ENCODE results near the gene CXCR3. TPM values are rescaled to one million over a fixed set of nuclear protein-coding genes. Genes with fewer than 3 reads are reported as not detected.
"Not testable (repeated sequence)": the region's sequence is repeated elsewhere in the genome, so short reads cannot be mapped to it uniquely, and the experiment has no call there.

Gene CXCR3
- total RNA-seq, 2 experiments from 2014 or later, result 84.9 to 85.7 TPM

DNA sequence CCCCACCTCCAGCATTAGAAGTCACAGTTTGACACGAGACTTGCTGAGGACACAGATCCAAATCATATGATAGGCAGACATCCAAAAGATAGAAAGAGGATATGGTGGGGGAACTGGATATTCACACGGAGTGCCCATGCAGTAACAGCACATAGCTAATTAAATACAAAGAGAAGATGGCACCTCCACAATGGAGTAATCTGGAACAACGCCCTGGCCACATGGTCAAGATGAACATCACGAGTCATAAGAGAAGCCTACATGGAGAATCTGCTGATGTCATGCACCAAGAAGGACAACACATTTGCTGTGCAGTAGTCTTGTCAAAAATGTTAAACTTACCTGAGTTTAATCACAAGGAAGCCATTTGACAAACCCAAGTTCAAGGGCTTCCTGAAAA, 39.0 kb upstream of the CXCR3 start:
- POLR2A ChIA-PET, result no interaction called here
- Mint-ChIP-seq H3K27me3 (peaks cover 15% of the 10 kb centered on the region), H3K9me3 (no peaks in the 10 kb centered on the region), H3K27ac (no peak overlapping the region), H3K36me3 (ENCODE audit: low read depth) (no peaks in the 10 kb centered on the region), H3K4me3 (no peak overlapping the region), H3K4me1 (peaks cover 11% of the 10 kb centered on the region)
- DNase-seq, result no peak
- CTCF ChIA-PET, result no interaction called here

- Mint-ChIP-seq H3K27ac (no peak overlapping the region), H3K27me3 (peaks cover 15% of the 10 kb centered on the region), H3K36me3 (ENCODE audit: low read depth) (no peaks in the 10 kb centered on the region), H3K4me1 (peaks cover 25% of the 10 kb centered on the region), H3K9me3 (no peaks in the 10 kb centered on the region), H3K4me3 (no peak overlapping the region)
- DNase-seq, result no peak
- POLR2A ChIA-PET, result no interaction called here
- CTCF ChIA-PET, result interaction anchor here (1.2 to 1.6 kb wide), 2 partner anchors 11 to 45 kb away, joined by 3 read pairs; no protein-coding TSS in a partner anchor
These were observed 35.0 kb upstream of the CXCR3 start for GRCh38 chrX:71653344-71653743.

DNA sequence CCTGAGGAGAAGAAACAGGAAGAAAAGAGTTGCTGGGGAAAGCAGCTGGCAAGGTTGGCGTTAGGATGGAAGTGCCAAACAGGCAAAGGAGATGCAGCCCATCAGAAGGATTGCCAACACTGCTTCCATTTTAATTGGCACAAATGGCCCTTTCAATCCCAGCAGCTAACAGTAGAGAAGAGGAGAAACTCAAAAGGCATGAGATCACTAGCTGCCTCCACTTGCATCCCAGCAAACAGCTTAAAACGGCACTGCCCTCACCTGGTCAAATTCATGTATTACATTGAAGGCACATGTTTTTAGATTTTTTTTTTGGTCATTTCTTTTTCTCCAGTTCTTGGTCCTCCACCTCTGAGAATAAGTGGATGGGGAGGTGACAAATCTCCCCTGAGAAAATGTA, 34.1 kb upstream of the CXCR3 start:
- Mint-ChIP-seq H3K4me1 (peaks cover 25% of the 10 kb centered on the region), H3K27me3 (peaks cover 15% of the 10 kb centered on the region), H3K9me3 (no peaks in the 10 kb centered on the region), H3K27ac (no peak overlapping the region), H3K4me3 (no peak overlapping the region), H3K36me3 (ENCODE audit: low read depth) (no peaks in the 10 kb centered on the region)
- DNase-seq, result peak; percentile 60
- ChIA-PET CTCF (interaction anchor here (0.7 to 2.1 kb wide), 16 partner anchors 10 to 248 kb away, joined by 3 to 9 read pairs (median 4); partner anchors contain the start of gene CXCR3), POLR2A (interaction anchor here (1.7 kb wide), 1 partner anchor 31 kb away, joined by 5 read pairs; no protein-coding TSS in a partner anchor)

DNA sequence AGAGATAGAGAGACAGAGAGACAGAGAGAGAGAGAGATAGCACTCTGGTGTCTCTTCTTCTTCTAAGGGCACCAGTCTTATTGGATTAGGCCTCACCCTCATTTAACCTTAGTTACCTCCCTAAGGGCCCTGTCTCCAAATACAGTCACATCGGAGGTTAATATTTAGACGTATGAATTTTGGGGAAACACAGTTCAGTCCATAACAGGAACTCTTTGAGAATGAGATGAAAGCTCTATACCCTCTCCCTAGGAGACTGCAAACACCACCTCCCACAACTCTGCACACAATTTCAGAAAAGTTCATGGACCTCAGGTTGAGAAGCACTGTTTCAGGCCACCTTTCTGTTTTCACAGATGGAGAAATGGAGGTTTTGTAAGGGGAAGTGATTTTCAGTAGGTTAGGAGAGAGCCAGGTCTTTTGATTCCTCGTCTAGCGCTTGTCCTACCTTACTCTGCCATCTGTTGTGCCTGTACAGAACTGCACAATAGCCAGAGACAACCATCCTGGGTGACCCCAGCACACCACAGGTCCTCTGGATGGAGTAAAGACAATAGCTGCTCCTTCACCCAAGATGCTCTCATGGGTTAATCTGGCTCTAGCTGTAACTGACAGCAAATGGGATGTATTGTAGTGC, 32.1 kb upstream of the CXCR3 start:
- Mint-ChIP-seq H3K36me3 (ENCODE audit: low read depth) (no peaks in the 10 kb centered on the region), H3K27me3 (peaks cover 4% of the 10 kb centered on the region), H3K27ac (no peak overlapping the region), H3K4me3 (no peak overlapping the region), H3K4me1 (peaks cover 20% of the 10 kb centered on the region), H3K9me3 (no peaks in the 10 kb centered on the region)
- DNase-seq, result peak; percentile 45
- POLR2A ChIA-PET, result interaction anchor here (1.1 to 1.7 kb wide), 2 partner anchors 32 to 35 kb away, joined by 3 to 8 read pairs; partner anchors contain the start of gene CXCR3
- CTCF ChIA-PET, result interaction anchor here (0.8 to 1.8 kb wide), 4 partner anchors 27 to 55 kb away, joined by 3 to 4 read pairs (median 4); partner anchors contain the start of gene CXCR3

- H3K9me3 Mint-ChIP-seq; H3K4me1 Mint-ChIP-seq; H3K36me3 Mint-ChIP-seq (ENCODE audit: low read depth); H3K4me3 Mint-ChIP-seq; POLR2A ChIA-PET; DNase-seq; H3K27me3 Mint-ChIP-seq; CTCF ChIA-PET; H3K27ac Mint-ChIP-seq: not testable (repeated sequence)
These were observed 26.1 kb upstream of the CXCR3 start for GRCh38 chrX:71644406-71644805.

GRCh38 chrX:71640002-71640401, 21.7 kb upstream of the CXCR3 start:
- Mint-ChIP-seq H3K9me3 (no peaks in the 10 kb centered on the region), H3K27ac (no peak overlapping the region), H3K27me3 (no peaks in the 10 kb centered on the region), H3K4me1 (peaks cover 13% of the 10 kb centered on the region), H3K36me3 (ENCODE audit: low read depth) (no peaks in the 10 kb centered on the region), H3K4me3 (no peak overlapping the region)
- CTCF ChIA-PET, result interaction anchor here (1.2 kb wide), 1 partner anchor 12 kb away, joined by 4 read pairs; no protein-coding TSS in a partner anchor
- POLR2A ChIA-PET, result no interaction called here
- DNase-seq, result no peak

GRCh38 chrX:71638409-71638808, 20.1 kb upstream of the CXCR3 start:
- H3K4me3 Mint-ChIP-seq, result no peak overlapping the region
- no peaks in the 10 kb centered on the region for H3K36me3 Mint-ChIP-seq (ENCODE audit: low read depth)
- no peak for DNase-seq
- H3K27me3 Mint-ChIP-seq, result no peaks in the 10 kb centered on the region
- no peak overlapping the region for H3K27ac Mint-ChIP-seq
- CTCF ChIA-PET, result interaction anchor here (1.1 kb wide), 1 partner anchor 19 kb away, joined by 3 read pairs; the partner anchor contains the start of gene CXCR3
- H3K9me3 Mint-ChIP-seq, result no peaks in the 10 kb centered on the region
- peaks cover 13% of the 10 kb centered on the region for H3K4me1 Mint-ChIP-seq
- POLR2A ChIA-PET, result interaction anchor here (1.0 to 3.7 kb wide), 3 partner anchors 16 to 85 kb away, joined by 3 to 16 read pairs (median 13); partner anchors contain the start of gene CXCR3

- DNase-seq, result no peak
- Mint-ChIP-seq H3K4me3 (no peak overlapping the region), H3K27me3 (no peaks in the 10 kb centered on the region), H3K4me1 (peaks cover 13% of the 10 kb centered on the region), H3K36me3 (ENCODE audit: low read depth) (no peaks in the 10 kb centered on the region), H3K9me3 (no peaks in the 10 kb centered on the region), H3K27ac (no peak overlapping the region)
- CTCF ChIA-PET, result interaction anchor here (1.1 kb wide), 1 partner anchor 19 kb away, joined by 3 read pairs; the partner anchor contains the start of gene CXCR3
- POLR2A ChIA-PET, result interaction anchor here (1.0 to 3.7 kb wide), 3 partner anchors 15 to 84 kb away, joined by 3 to 16 read pairs (median 13); partner anchors contain the start of gene CXCR3
These were observed 19.5 kb upstream of the CXCR3 start for GRCh38 chrX:71637848-71638247.

DNA sequence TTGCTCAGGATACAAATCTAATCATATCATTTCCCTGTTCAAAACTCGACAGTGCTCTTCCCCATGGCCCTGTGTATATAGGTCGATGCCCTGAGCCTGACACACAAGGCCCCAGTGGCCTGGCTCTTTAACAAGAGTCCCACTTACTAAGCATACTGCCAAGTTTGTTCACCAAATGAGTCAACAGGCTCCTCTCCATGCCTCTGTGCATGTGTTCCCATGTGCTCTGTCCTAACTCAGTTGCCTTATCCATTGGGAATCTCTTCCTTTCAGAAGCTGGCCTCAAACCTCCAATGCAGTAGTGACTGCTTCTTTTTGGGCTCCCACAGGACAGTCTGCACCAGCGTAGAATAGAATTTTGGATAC, 18.9 kb upstream of the CXCR3 start:
- peak overlapping the region; percentile 73 for H3K27ac Mint-ChIP-seq
- ChIA-PET POLR2A (interaction anchor here (0.7 to 3.7 kb wide), 4 partner anchors 10 to 103 kb away, joined by 3 to 16 read pairs (median 8); partner anchors contain the start of gene CXCR3), CTCF (interaction anchor here (1.1 to 1.7 kb wide), 2 partner anchors 14 to 18 kb away, joined by 3 to 10 read pairs; partner anchors contain the start of gene CXCR3)
- peaks cover 13% of the 10 kb centered on the region for H3K4me1 Mint-ChIP-seq
- H3K27me3 Mint-ChIP-seq, result no peaks in the 10 kb centered on the region
- H3K4me3 Mint-ChIP-seq, result no peak overlapping the region
- no peak for DNase-seq
- no peaks in the 10 kb centered on the region for H3K36me3 Mint-ChIP-seq (ENCODE audit: low read depth)
- H3K9me3 Mint-ChIP-seq, result no peaks in the 10 kb centered on the region

DNA sequence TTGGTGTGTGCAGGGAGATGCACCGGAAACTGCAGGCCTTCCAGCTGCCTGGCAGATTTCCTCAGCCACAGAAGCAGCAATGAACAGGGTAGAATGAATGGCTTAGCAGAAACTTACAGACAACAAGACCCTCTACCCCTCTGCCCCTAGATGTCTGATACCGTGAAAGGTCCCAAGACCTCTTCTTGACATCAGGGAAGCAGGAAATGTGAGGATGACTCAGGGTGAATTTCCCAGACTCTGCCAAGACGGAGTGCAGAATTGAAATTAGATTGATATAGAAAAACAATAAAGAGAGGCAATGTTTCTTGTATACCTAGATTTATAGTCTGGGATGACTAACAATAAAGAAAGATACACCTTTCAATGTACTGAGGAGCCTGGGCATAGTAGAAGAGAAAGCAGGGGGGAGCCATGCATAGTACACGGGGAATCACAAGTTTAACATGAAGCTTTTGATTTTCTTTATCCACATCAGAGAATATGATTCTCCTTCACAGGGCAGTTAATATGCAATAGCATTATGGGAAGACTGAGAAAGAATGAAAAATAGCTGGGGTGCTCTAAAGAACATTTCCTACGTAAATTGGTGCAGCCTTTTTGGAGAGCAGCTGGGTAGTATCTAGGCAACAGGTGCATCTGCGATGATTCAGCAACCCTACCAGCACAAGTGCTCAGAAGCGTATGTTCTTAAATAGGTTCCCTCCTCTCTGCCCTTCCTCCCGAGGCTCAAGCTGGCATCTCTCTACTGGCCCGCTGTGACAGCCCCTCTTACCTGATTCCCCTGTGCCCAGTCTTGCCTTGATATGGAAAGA, 18.3 kb upstream of the CXCR3 start:
- no peaks in the 10 kb centered on the region for H3K36me3 Mint-ChIP-seq (ENCODE audit: low read depth)
- POLR2A ChIA-PET, result interaction anchor here (0.7 to 3.7 kb wide), 5 partner anchors 10 to 102 kb away, joined by 3 to 16 read pairs (median 4); partner anchors contain the start of gene CXCR3
- H3K27me3 Mint-ChIP-seq, result no peaks in the 10 kb centered on the region
- CTCF ChIA-PET, result interaction anchor here (1.7 kb wide), 1 partner anchor 14 kb away, joined by 10 read pairs; no protein-coding TSS in a partner anchor
- DNase-seq, result no peak
- H3K4me3 Mint-ChIP-seq, result no peak overlapping the region
- peaks cover 13% of the 10 kb centered on the region for H3K4me1 Mint-ChIP-seq
- H3K27ac Mint-ChIP-seq, result peak overlapping the region; percentile 73
- no peaks in the 10 kb centered on the region for H3K9me3 Mint-ChIP-seq

DNA sequence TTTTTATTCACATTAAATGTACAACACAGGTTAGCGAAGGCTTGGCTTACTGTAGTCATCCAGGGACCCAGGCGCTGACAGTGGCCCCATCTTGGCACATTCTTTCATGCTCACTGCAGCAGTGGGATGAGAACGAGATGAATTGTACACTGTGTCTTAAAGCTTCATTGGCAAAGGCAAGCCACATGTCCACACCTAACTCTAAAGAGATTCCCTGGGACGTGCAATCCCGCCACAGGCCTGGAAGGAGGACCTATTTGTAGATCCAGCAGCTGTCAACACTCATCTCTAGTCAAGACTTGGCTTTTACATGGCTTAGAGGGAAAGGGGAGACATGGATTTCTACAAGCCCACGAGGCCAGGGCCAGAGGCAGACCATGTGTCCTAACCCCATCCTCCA, 16.1 kb upstream of the CXCR3 start:
- Mint-ChIP-seq H3K9me3 (no peaks in the 10 kb centered on the region), H3K4me1 (peaks cover 16% of the 10 kb centered on the region), H3K4me3 (no peak overlapping the region), H3K27ac (no peak overlapping the region), H3K27me3 (no peaks in the 10 kb centered on the region), H3K36me3 (ENCODE audit: low read depth) (no peaks in the 10 kb centered on the region)
- DNase-seq, result no peak
- POLR2A ChIA-PET, result no interaction called here
- CTCF ChIA-PET, result no interaction called here

- H3K4me1 Mint-ChIP-seq, result peaks cover 16% of the 10 kb centered on the region
These were observed 14.8 kb upstream of the CXCR3 start for GRCh38 chrX:71632923-71633657.

More at GRCh38 chrX:71632923-71633657, 14.8 kb upstream of the CXCR3 start:
- Mint-ChIP-seq H3K27me3 (no peaks in the 10 kb centered on the region), H3K27ac (no peak overlapping the region), H3K4me3 (no peak overlapping the region), H3K9me3 (no peaks in the 10 kb centered on the region), H3K36me3 (ENCODE audit: low read depth) (no peaks in the 10 kb centered on the region)
- CTCF ChIA-PET, result interaction anchor here (1.7 kb wide), 1 partner anchor 10 kb away, joined by 5 read pairs; no protein-coding TSS in a partner anchor
- no peak for DNase-seq
- POLR2A ChIA-PET, result interaction anchor here (1.6 kb wide), 1 partner anchor 10 kb away, joined by 4 read pairs; no protein-coding TSS in a partner anchor
